HCT116 (cell line): Measurements from ENCODE around the gene CAPN10.
A peak's percentile ranks its signal among the peaks of the same experiment; 100 is the strongest.

ENCODE experiments used
- EGR1 ChIP-seq: IDR thresholded peaks from 2 replicates; pipeline ENCODE4 v1.6.1; 2012; ENCODE audit warnings: low read depth
- EZH2 ChIP-seq: fragments of 200-600 bp; sonication (generic); IDR thresholded peaks from 2 replicates; pipeline ENCODE4 v1.6.1; 2017; ENCODE audit warnings: antibody characterized with exemption, mixed run types
- POLR2A ChIP-seq: IDR thresholded peaks from 2 replicates; pipeline ENCODE4 v1.7.0; 2011; ENCODE audit warnings: borderline replicate concordance; ENCODE audit not compliant: insufficient read depth, insufficient read length; ENCODE audit errors: extremely low read depth
- POLR2AphosphoS5 ChIP-seq: IDR thresholded peaks from 2 replicates; pipeline ENCODE4 v1.6.1; 2011; ENCODE audit warnings: mild to moderate bottlenecking, low read depth, low read length, moderate library complexity
- RAD21 ChIP-seq: IDR thresholded peaks from 2 replicates; pipeline ENCODE4 v1.6.1; 2012; ENCODE audit warnings: low read depth, mild to moderate bottlenecking
- SIN3A ChIP-seq: IDR thresholded peaks from 2 replicates; pipeline ENCODE4 v1.6.1; 2012; ENCODE audit warnings: low read depth
- TF ChIP-seq, protein P1 (sequence below): IDR thresholded peaks from 2 replicates; pipeline ENCODE4 v1.6.1; 2012; ENCODE audit warnings: low read depth
- TF ChIP-seq, protein P2 (sequence below): IDR thresholded peaks from 2 replicates; pipeline ENCODE4 v1.6.1; 2012
- TF ChIP-seq, protein P3 (sequence below), 3 experiments: fragments of 200-600 bp in 1 of 3; sonication (generic) in 1 of 3; IDR thresholded peaks in 2 of 3; conservative IDR thresholded peaks in 1 of 3; 2 replicates each; pipeline ENCODE4 v1.5.1; 2012 to 2017; ENCODE audit warnings: low read depth in 2 of 3, low read length in 2 of 3, antibody characterized with exemption in 1 of 3, borderline replicate concordance in 1 of 3, control low read depth in 1 of 3, mild to moderate bottlenecking in 1 of 3, mixed read lengths in 1 of 3, mixed run types in 1 of 3, moderate library complexity in 1 of 3; ENCODE audit not compliant: insufficient read depth in 1 of 3
- TF ChIP-seq, protein P4 (sequence below): IDR thresholded peaks from 2 replicates; pipeline ENCODE4 v1.6.1; 2011; ENCODE audit warnings: mild to moderate bottlenecking, low read length, moderate library complexity; ENCODE audit not compliant: insufficient replicate concordance; ENCODE audit errors: extremely low read depth

GRCh38 chr2:240568678-240569522 lies 17.6 kb upstream of the CAPN10 start:
- TF ChIP-seq, protein P1, sequence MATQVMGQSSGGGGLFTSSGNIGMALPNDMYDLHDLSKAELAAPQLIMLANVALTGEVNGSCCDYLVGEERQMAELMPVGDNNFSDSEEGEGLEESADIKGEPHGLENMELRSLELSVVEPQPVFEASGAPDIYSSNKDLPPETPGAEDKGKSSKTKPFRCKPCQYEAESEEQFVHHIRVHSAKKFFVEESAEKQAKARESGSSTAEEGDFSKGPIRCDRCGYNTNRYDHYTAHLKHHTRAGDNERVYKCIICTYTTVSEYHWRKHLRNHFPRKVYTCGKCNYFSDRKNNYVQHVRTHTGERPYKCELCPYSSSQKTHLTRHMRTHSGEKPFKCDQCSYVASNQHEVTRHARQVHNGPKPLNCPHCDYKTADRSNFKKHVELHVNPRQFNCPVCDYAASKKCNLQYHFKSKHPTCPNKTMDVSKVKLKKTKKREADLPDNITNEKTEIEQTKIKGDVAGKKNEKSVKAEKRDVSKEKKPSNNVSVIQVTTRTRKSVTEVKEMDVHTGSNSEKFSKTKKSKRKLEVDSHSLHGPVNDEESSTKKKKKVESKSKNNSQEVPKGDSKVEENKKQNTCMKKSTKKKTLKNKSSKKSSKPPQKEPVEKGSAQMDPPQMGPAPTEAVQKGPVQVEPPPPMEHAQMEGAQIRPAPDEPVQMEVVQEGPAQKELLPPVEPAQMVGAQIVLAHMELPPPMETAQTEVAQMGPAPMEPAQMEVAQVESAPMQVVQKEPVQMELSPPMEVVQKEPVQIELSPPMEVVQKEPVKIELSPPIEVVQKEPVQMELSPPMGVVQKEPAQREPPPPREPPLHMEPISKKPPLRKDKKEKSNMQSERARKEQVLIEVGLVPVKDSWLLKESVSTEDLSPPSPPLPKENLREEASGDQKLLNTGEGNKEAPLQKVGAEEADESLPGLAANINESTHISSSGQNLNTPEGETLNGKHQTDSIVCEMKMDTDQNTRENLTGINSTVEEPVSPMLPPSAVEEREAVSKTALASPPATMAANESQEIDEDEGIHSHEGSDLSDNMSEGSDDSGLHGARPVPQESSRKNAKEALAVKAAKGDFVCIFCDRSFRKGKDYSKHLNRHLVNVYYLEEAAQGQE = no peak
- TF ChIP-seq, protein P2, sequence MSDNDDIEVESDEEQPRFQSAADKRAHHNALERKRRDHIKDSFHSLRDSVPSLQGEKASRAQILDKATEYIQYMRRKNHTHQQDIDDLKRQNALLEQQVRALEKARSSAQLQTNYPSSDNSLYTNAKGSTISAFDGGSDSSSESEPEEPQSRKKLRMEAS = no peak
- TF ChIP-seq, protein P3, sequence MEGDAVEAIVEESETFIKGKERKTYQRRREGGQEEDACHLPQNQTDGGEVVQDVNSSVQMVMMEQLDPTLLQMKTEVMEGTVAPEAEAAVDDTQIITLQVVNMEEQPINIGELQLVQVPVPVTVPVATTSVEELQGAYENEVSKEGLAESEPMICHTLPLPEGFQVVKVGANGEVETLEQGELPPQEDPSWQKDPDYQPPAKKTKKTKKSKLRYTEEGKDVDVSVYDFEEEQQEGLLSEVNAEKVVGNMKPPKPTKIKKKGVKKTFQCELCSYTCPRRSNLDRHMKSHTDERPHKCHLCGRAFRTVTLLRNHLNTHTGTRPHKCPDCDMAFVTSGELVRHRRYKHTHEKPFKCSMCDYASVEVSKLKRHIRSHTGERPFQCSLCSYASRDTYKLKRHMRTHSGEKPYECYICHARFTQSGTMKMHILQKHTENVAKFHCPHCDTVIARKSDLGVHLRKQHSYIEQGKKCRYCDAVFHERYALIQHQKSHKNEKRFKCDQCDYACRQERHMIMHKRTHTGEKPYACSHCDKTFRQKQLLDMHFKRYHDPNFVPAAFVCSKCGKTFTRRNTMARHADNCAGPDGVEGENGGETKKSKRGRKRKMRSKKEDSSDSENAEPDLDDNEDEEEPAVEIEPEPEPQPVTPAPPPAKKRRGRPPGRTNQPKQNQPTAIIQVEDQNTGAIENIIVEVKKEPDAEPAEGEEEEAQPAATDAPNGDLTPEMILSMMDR (IDR thresholded peaks at IDR 0.05 in 2 of 3, conservative IDR thresholded peaks at IDR 0.05 in 1 of 3; ENCODE audit: borderline replicate concordance in 1 of 3, insufficient read depth in 1 of 3, low read depth in 2 of 3, low read length in 2 of 3) = no peak
- TF ChIP-seq POLR2AphosphoS5 (0 out of 2 replicates have a peak, but pooled peaks have one; percentile 14), SIN3A (no peak), EZH2 (no peak), EGR1 (no peak), POLR2A (no peak), RAD21 (no peak)
- TF ChIP-seq, protein P4, sequence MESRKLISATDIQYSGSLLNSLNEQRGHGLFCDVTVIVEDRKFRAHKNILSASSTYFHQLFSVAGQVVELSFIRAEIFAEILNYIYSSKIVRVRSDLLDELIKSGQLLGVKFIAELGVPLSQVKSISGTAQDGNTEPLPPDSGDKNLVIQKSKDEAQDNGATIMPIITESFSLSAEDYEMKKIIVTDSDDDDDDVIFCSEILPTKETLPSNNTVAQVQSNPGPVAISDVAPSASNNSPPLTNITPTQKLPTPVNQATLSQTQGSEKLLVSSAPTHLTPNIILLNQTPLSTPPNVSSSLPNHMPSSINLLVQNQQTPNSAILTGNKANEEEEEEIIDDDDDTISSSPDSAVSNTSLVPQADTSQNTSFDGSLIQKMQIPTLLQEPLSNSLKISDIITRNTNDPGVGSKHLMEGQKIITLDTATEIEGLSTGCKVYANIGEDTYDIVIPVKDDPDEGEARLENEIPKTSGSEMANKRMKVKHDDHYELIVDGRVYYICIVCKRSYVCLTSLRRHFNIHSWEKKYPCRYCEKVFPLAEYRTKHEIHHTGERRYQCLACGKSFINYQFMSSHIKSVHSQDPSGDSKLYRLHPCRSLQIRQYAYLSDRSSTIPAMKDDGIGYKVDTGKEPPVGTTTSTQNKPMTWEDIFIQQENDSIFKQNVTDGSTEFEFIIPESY = no peak
